Measurements from ENCODE around the gene DMRTC2. TPM values are rescaled to one million over a fixed set of nuclear protein-coding genes. Genes with fewer than 3 reads are reported as not detected.

The DMRTC2 gene
- total and polyA plus RNA-seq, 2 of the 8 experiments (the other 6 are each of a cell fraction or from before 2014, with no cell fraction given): not detected

- H3K9ac ChIP-seq (replicated peaks in 1 of 4; ENCODE audit: extremely low read depth in 1 of 4, low read depth in 3 of 4, low read length in 3 of 4): no peak within 1 kb of the TSS
- H3K23ac ChIP-seq (ENCODE audit: insufficient read length): no peak within 1 kb of the TSS
- no peaks in the 10 kb centered on the region for H3K79me2 ChIP-seq (ENCODE audit: control insufficient read depth in 1 of 2, insufficient read depth in 2 of 2, low read length in 2 of 2)
- peaks cover 0 to under 1% (median 0%) of the 10 kb centered on the region in 4 experiments; a peak in 1 of 8 replicates for H3K36me3 ChIP-seq (ENCODE audit: control insufficient read depth in 2 of 4, insufficient read depth in 4 of 4, low read length in 3 of 4)
- 0 out of 2 replicates have a peak within 1 kb of the TSS, but pooled peaks have one; percentile 17 for H2BK12ac ChIP-seq (ENCODE audit: low read depth, low read length)
- no peak within 1 kb of the TSS for H2BK5ac ChIP-seq (ENCODE audit: low read depth, low read length)
- peaks cover 0 to 4% (median 1%) of the 10 kb centered on the region in 4 experiments; a peak in 5 of 7 replicates for H3K4me1 ChIP-seq (replicated peaks in 1 of 4; ENCODE audit: control insufficient read depth in 3 of 4, insufficient read depth in 4 of 4, low read length in 3 of 4)
- no peaks in the 10 kb centered on the region for H3K79me1 ChIP-seq (ENCODE audit: low read depth, low read length)
- H3K27me3 ChIP-seq (replicated peaks in 1 of 4; ENCODE audit: control insufficient read depth in 3 of 4, extremely low read depth in 1 of 4, insufficient read depth in 3 of 4, low read length in 3 of 4): peaks cover 0 to 9% (median 6%) of the 10 kb centered on the region in 4 experiments; a peak in 5 of 7 replicates
- no peak within 1 kb of the TSS for H3K27ac ChIP-seq (ENCODE audit: low read depth, low read length)
- H3K56ac ChIP-seq (replicated peaks; ENCODE audit: insufficient read length, low read depth, low read length): no peak within 1 kb of the TSS
- H4K20me1 ChIP-seq (replicated peaks in 1 of 2; ENCODE audit: control insufficient read depth in 1 of 2, insufficient read depth in 2 of 2, low read length in 2 of 2): peaks cover 1 to 3% of the 10 kb centered on the region in 2 experiments
- H3K4me2 ChIP-seq (ENCODE audit: insufficient read depth in 1 of 2, low read depth in 2 of 2, low read length in 2 of 2): no peak within 1 kb of the TSS
- ChIA-PET POLR2A (ENCODE audit: partially characterized antibody) (interaction anchor here (0.9 to 9.0 kb wide), 4 partner anchors 10 to 353 kb away, joined by 3 to 151 read pairs (median 12); partner anchors contain the start of gene RPS19), CTCF (ENCODE audit: partially characterized antibody) (interaction anchor here (1.0 to 1.5 kb wide), 5 partner anchors 9 to 75 kb away, joined by 3 to 6 read pairs (median 4); no protein-coding TSS in a partner anchor)
- 71% methylated on average over 9 of the region's 9 CpGs; no CpG with 5 or more reads in 1 of the 2 experiments for WGBS, 2 experiments (ENCODE audit: extremely low coverage in 1 of 2, insufficient coverage in 1 of 2, insufficient read length in 1 of 2, insufficient replicate concordance in 2 of 2, low coverage in 1 of 2, low lambda C conversion rate in 2 of 2, missing lambda C conversion rate in 1 of 2)
- no peak within 1 kb of the TSS for H4K5ac ChIP-seq (ENCODE audit: insufficient read length, low read depth, low read length)
- H4K8ac ChIP-seq (ENCODE audit: extremely low read depth, insufficient read depth, low read length): 0 out of 2 replicates have a peak within 1 kb of the TSS, but pooled peaks have one; percentile 28
- no peak within 1 kb of the TSS for H2AFZ ChIP-seq (ENCODE audit: low read length)
- no peak within 1 kb of the TSS for H2BK120ac ChIP-seq (replicated peaks; ENCODE audit: low read depth, low read length)
- DNase-seq (ENCODE audit: low read depth in 1 of 2, low spot score in 2 of 2) (peak in 1 of 2 experiments; percentile 45), FAIRE-seq (no peak)
- no peak within 1 kb of the TSS for H3K18ac ChIP-seq (ENCODE audit: extremely low read depth, low read length)
- no peak within 1 kb of the TSS for H3K4ac ChIP-seq (replicated peaks; ENCODE audit: insufficient read length, low read depth, low read length)
- H4K91ac ChIP-seq (replicated peaks; ENCODE audit: insufficient read length, low read length): no peak within 1 kb of the TSS
- H3K14ac ChIP-seq (ENCODE audit: insufficient read length): no peak within 1 kb of the TSS
- H2AK5ac ChIP-seq (ENCODE audit: low read depth, low read length): peak within 1 kb of the TSS; percentile 60; the same call in 1 of the 2 replicates
- peak within 1 kb of the TSS; percentile 9; the same call in 1 of the 2 replicates for H2BK20ac ChIP-seq (ENCODE audit: low read length)
- H3K23me2 ChIP-seq (ENCODE audit: low read depth, low read length): no peaks in the 10 kb centered on the region
- no peak within 1 kb of the TSS for H3K4me3 ChIP-seq (ENCODE audit: extremely low read depth in 1 of 4, insufficient read depth in 2 of 4, low read depth in 3 of 4, low read length in 4 of 4)
- H3K9me3 ChIP-seq (ENCODE audit: insufficient read depth in 2 of 2, low read depth in 1 of 2, low read length in 1 of 2): no peaks in the 10 kb centered on the region
- peak within 1 kb of the TSS; percentile 46; the same call in 1 of the 2 replicates for H2BK15ac ChIP-seq (ENCODE audit: low read length)
- TF ChIP-seq, protein P1, sequence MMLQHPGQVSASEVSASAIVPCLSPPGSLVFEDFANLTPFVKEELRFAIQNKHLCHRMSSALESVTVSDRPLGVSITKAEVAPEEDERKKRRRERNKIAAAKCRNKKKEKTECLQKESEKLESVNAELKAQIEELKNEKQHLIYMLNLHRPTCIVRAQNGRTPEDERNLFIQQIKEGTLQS (IDR thresholded peaks at IDR 0.05; ENCODE audit: insufficient read depth, low read depth, low read length): no peak
- no peak for TF ChIP-seq GABPA (IDR thresholded peaks at IDR 0.05; ENCODE audit: borderline replicate concordance, insufficient read depth, low read length)
- no peak for TF ChIP-seq SUZ12 (IDR thresholded peaks at IDR 0.05; ENCODE audit: low read length)
- no peak for TF ChIP-seq RBBP5 (IDR thresholded peaks at IDR 0.05; ENCODE audit: borderline replicate concordance, low read depth, low read length)
- TF ChIP-seq EP300 (IDR thresholded peaks at IDR 0.05; ENCODE audit: borderline replicate concordance in 1 of 2, low read depth in 2 of 2, low read length in 2 of 2): no peak
- TF ChIP-seq EGR1 (IDR thresholded peaks at IDR 0.05; ENCODE audit: borderline replicate concordance, low read depth, low read length): no peak
- no peak for TF ChIP-seq POLR2A (IDR thresholded peaks at IDR 0.05; ENCODE audit: control extremely low read depth in 1 of 2, low read depth in 2 of 2, low read length in 2 of 2)
- TF ChIP-seq SP4 (IDR thresholded peaks at IDR 0.05; ENCODE audit: low read length): no peak
- no peak for TF ChIP-seq TAF7 (optimal IDR thresholded peaks at IDR 0.05; ENCODE audit: borderline replicate concordance, low read depth, low read length)
- TF ChIP-seq POU5F1 (IDR thresholded peaks at IDR 0.05; ENCODE audit: low read depth, low read length): no peak
Observed at GRCh38 chr19:41876847-41877832, 32.3 kb downstream of the DMRTC2 start, which contains the start of gene CD79A. TSS of gene CD79A (plus strand) at chr19:41877279. CDS start at chr19:41877305, 26 bp downstream.
